Endothelial cell of umbilical vein (primary cell): ENCODE measurements around the gene PCDH20. TPM values are rescaled to one million over a fixed set of nuclear protein-coding genes. Genes with fewer than 3 reads are reported as not detected.

Experiments
- BruUV-seq: library from RNA; stranded (reverse); fragments of 400-500 nt; replicated peaks from 2 replicates; lab custom pipeline; 2021; lab: Mats Ljungman, UMichigan
- CTCF ChIA-PET: fragments of 300-600, 350-600 bp; sonication (Branson Sonifier 250); formaldehyde crosslinking; loops from one replicate; lab custom pipeline; 2021; ENCODE audit warnings: antibody characterized with exemption, inconsistent platforms; lab: Charles Lee
- POLR2A ChIA-PET: fragments of 300-600, 350-600 bp; sonication (Branson Sonifier 250); formaldehyde crosslinking; loops from one replicate; lab custom pipeline; 2021; ENCODE audit warnings: antibody characterized with exemption, inconsistent platforms; lab: Charles Lee
- DNase-seq: peaks from one replicate; pipeline ENCODE4 v3.0.0-alpha.2; 2011; ENCODE audit warnings: low read depth, low spot score
- FAIRE-seq: peaks from 2 replicates; lab custom pipeline; 2011; peaks lifted over from hg19 to GRCh38; lab: Jason Lieb, UNC
- H2AFZ ChIP-seq: 2 replicates; pipeline ENCODE4 v1.6.0; 2012; ENCODE audit warnings: low read depth, low read length, control low read depth, inconsistent platforms
- H3K27ac ChIP-seq: 2 replicates; pipeline ENCODE4 v1.5.1; 2011; ENCODE audit warnings: low read depth, mild to moderate bottlenecking, control low read depth, low read length, moderate library complexity; ENCODE audit not compliant: insufficient read depth
- H3K27me3 ChIP-seq, 2 experiments: 2 replicates each; pipeline versions ENCODE4 v1.6.0 to v1.6.1; 2011; ENCODE audit warnings: low read length in 2 of 2, mixed read lengths in 1 of 2; ENCODE audit not compliant: control insufficient read depth in 2 of 2, insufficient read depth in 2 of 2
- H3K36me3 ChIP-seq, 2 experiments: 2 replicates in 1 of 2; 3 replicates in 1 of 2; pipeline ENCODE4 v1.5.1; 2011; ENCODE audit warnings: low read length in 2 of 2, mild to moderate bottlenecking in 1 of 2, moderate library complexity in 1 of 2; ENCODE audit not compliant: control insufficient read depth in 2 of 2, insufficient read depth in 2 of 2; ENCODE audit errors: extremely low read depth in 1 of 2
- H3K4me1 ChIP-seq: 3 replicates; pipeline ENCODE4 v1.5.1; 2011; ENCODE audit warnings: mild to moderate bottlenecking, low read length; ENCODE audit not compliant: control insufficient read depth, insufficient read depth; ENCODE audit errors: extremely low read depth
- H3K4me2 ChIP-seq: 2 replicates; pipeline ENCODE4 v1.6.1; 2011; ENCODE audit warnings: low read length, control low read depth, mixed read lengths; ENCODE audit not compliant: insufficient read depth
- H3K4me3 ChIP-seq, 3 experiments: fragments of 200-600 bp in 1 of 3; sonication (generic), shearing (Covaris generic) in 1 of 3; replicated peaks in 1 of 3; 2 replicates each; pipeline ENCODE4 v1.5.1; 2011 to 2016; ENCODE audit warnings: control low read depth in 3 of 3, low read length in 3 of 3, mild to moderate bottlenecking in 2 of 3, inconsistent platforms in 1 of 3, low read depth in 1 of 3, moderate library complexity in 1 of 3; ENCODE audit not compliant: insufficient read depth in 1 of 3
- H3K79me2 ChIP-seq: 2 replicates; pipeline ENCODE4 v1.6.0; 2012; ENCODE audit warnings: low read length, inconsistent platforms; ENCODE audit not compliant: control insufficient read depth, insufficient read depth
- H3K9ac ChIP-seq: replicated peaks from 2 replicates; pipeline ENCODE3; 2011; ENCODE audit warnings: low read length, control low read depth; ENCODE audit not compliant: insufficient read depth; ENCODE audit errors: extremely low read depth
- H3K9me1 ChIP-seq: replicated peaks from 3 replicates; pipeline ENCODE4 v1.6.0; 2011; ENCODE audit warnings: mild to moderate bottlenecking, low read length; ENCODE audit not compliant: control insufficient read depth, insufficient read depth; ENCODE audit errors: extremely low read depth
- H3K9me3 ChIP-seq: replicated peaks from 2 replicates; pipeline ENCODE4 v1.5.1; 2012; ENCODE audit warnings: low read length, inconsistent platforms; ENCODE audit not compliant: control insufficient read depth, insufficient read depth
- H4K20me1 ChIP-seq: replicated peaks from 2 replicates; pipeline ENCODE3; 2011; ENCODE audit warnings: mild to moderate bottlenecking, low read length; ENCODE audit not compliant: control insufficient read depth, insufficient read depth; ENCODE audit errors: extremely low read depth
- CTCF ChIP-seq, 2 donors: IDR thresholded peaks; 1 replicate in 1 of 2; 2 replicates in 1 of 2; pipeline ENCODE4 v1.5.1; 2011; ENCODE audit warnings: low read length in 2 of 2, mild to moderate bottlenecking in 2 of 2, moderate library complexity in 2 of 2, control low read depth in 1 of 2, inconsistent platforms in 1 of 2, low read depth in 1 of 2; ENCODE audit not compliant: insufficient read depth in 1 of 2; ENCODE audit errors: extremely low read depth in 1 of 2
- EZH2 ChIP-seq: IDR thresholded peaks from 2 replicates; pipeline ENCODE4 v1.6.1; 2012; ENCODE audit warnings: borderline replicate concordance, low read depth, mild to moderate bottlenecking, moderate library complexity, low read length, inconsistent platforms; ENCODE audit not compliant: severe bottlenecking
- FOS ChIP-seq: IDR thresholded peaks from 2 replicates; pipeline ENCODE4 v1.6.1; 2011; ENCODE audit warnings: mild to moderate bottlenecking, low read length, moderate library complexity, borderline replicate concordance; ENCODE audit not compliant: insufficient read depth
- GATA2 ChIP-seq: IDR thresholded peaks from 2 replicates; pipeline ENCODE4 v1.7.0; 2011; ENCODE audit warnings: low read depth, mild to moderate bottlenecking, moderate library complexity, mixed read lengths, low read length; ENCODE audit not compliant: insufficient read length, insufficient read depth
- JUN ChIP-seq: IDR thresholded peaks from 2 replicates; pipeline ENCODE4 v1.6.1; 2011; ENCODE audit warnings: borderline replicate concordance, low read depth; ENCODE audit not compliant: insufficient read length, insufficient read depth
- MAX ChIP-seq: IDR thresholded peaks from 2 replicates; pipeline ENCODE4 v1.6.1; 2011; ENCODE audit not compliant: insufficient read depth, insufficient read length
- MYC ChIP-seq: IDR thresholded peaks from one replicate; pipeline ENCODE4 v1.6.1; 2011; ENCODE audit warnings: mild to moderate bottlenecking, low read depth, low read length
- POLR2A ChIP-seq: IDR thresholded peaks from 2 replicates; pipeline ENCODE4 v1.6.1; 2012; ENCODE audit warnings: low read depth, mild to moderate bottlenecking, control low read depth, low read length
- POLR2AphosphoS5 ChIP-seq: IDR thresholded peaks from 2 replicates; pipeline ENCODE4 v1.6.1; 2012; ENCODE audit warnings: low read depth, mild to moderate bottlenecking, control low read depth, low read length, moderate library complexity; ENCODE audit not compliant: insufficient read depth
- dilution Hi-C: fragments of 300-500 bp; cut with MboI; formaldehyde crosslinking; loops from one replicate; pipeline ENCODE4 v1.15.0; 2019; ENCODE audit warnings: low sequenced_read_pairs; ENCODE audit not compliant: extremely low pct_ligation_motif_present
- intact Hi-C: fragments of 100-400 bp; cut with micrococcal nuclease; formaldehyde crosslinking; loops from one replicate; pipeline ENCODE4 v1.10.0; 2022
- polyA plus RNA-seq, 4 experiments: library from polyadenylated mRNA; depleted of rRNA in 3 of 4; stranded (reverse) in 3 of 4; unstranded in 1 of 4; fragments of >200 nt; gene quantifications; 2 replicates each; pipeline versions ENCODE4 v1.2.1 to v1.2.3, GENCODE V29; 2011 to 2012; ENCODE audit warnings: missing spikeins in 1 of 4
- total RNA-seq: library from RNA; stranded (reverse); gene quantifications from 2 replicates; pipeline ENCODE4 v1.2.3, GENCODE V29; 2021

PCDH20 gene
- total and polyA plus RNA-seq, 2 donors (not counting 3 experiments of a cell fraction or from before 2014, with no cell fraction given), result 0.01 TPM; not detected in 1

- POLR2A ChIA-PET, result no interaction called here
- no peak overlapping the region for H3K9ac ChIP-seq
- DNase-seq (no peak), FAIRE-seq (no peak)
- no peak overlapping the region for H3K27ac ChIP-seq
- no peak overlapping the region for H3K4me2 ChIP-seq
- TF ChIP-seq POLR2AphosphoS5 (no peak), POLR2A (no peak), MYC (no peak), MAX (no peak)
- H4K20me1 ChIP-seq, result no peaks in the 10 kb centered on the region
- no peaks in the 10 kb centered on the region for H3K9me3 ChIP-seq
- no peaks in the 10 kb centered on the region for H3K4me1 ChIP-seq
- no peaks in the 10 kb centered on the region for H3K27me3 ChIP-seq
- CTCF ChIA-PET, result no interaction called here
- H2AFZ ChIP-seq, result no peak overlapping the region
- dilution Hi-C loops, result no loop called here
- no peak overlapping the region for H3K4me3 ChIP-seq
- H3K36me3 ChIP-seq, result no peaks in the 10 kb centered on the region
- no peaks in the 10 kb centered on the region for H3K9me1 ChIP-seq
- H3K79me2 ChIP-seq, result no peaks in the 10 kb centered on the region
- BruUV-seq, result no TSS peak
- intact Hi-C loops, result loop anchor here (5.0 kb wide), 1 partner anchor 1195 kb away; no protein-coding TSS in a partner anchor
Observed at GRCh38 chr13:61387694-61388093, 28.0 kb downstream of the PCDH20 start.

- no peak for FAIRE-seq
- dilution Hi-C loops (no loop called here), intact Hi-C loops (no loop called here)
- DNase-seq, result no peak
- Histone ChIP-seq H3K9me1 (no peaks in the 10 kb centered on the region), H3K36me3 (no peaks in the 10 kb centered on the region), H3K4me1 (no peaks in the 10 kb centered on the region), H4K20me1 (no peaks in the 10 kb centered on the region), H3K9me3 (no peaks in the 10 kb centered on the region), H3K4me3 (no peak overlapping the region), H3K4me2 (no peak overlapping the region), H3K9ac (no peak overlapping the region), H2AFZ (no peak overlapping the region), H3K79me2 (no peaks in the 10 kb centered on the region), H3K27me3 (no peaks in the 10 kb centered on the region), H3K27ac (no peak overlapping the region)
- CTCF ChIA-PET, result no interaction called here
- BruUV-seq, result no TSS peak
- no peak for TF ChIP-seq CTCF (IDR thresholded peaks at IDR 0.05; ENCODE audit: extremely low read depth in 1 of 2, insufficient read depth in 1 of 2, low read depth in 1 of 2, low read length in 2 of 2)
- no peak for TF ChIP-seq MAX
- no peak for TF ChIP-seq FOS
- TF ChIP-seq POLR2A, result no peak
- no peak for TF ChIP-seq POLR2AphosphoS5
- no peak for TF ChIP-seq JUN
- no peak for TF ChIP-seq GATA2
- no peak for TF ChIP-seq MYC
- TF ChIP-seq EZH2, result no peak
- POLR2A ChIA-PET, result no interaction called here
Observed at GRCh38 chr13:61383111-61383510, 32.5 kb downstream of the PCDH20 start.
